Sigmoid colon (tissue), 7 donors: Measurements from ENCODE around the gene MAP2. TPM values are rescaled to one million over a fixed set of nuclear protein-coding genes. Genes with fewer than 3 reads are reported as not detected.

Experiments used
- DNase-seq: peaks from one replicate; pipeline ENCODE4 v3.0.0-alpha.2; 2019
- H3K27ac ChIP-seq, 4 donors: fragments of 200-600 bp; sonication (generic); one replicate each; pipeline ENCODE4 v1.5.1; 2016 to 2019; ENCODE audit warnings: mild to moderate bottlenecking in 1 of 4
- H3K27me3 ChIP-seq, 3 donors: fragments of 200-600 bp; sonication (generic); one replicate each; pipeline ENCODE4 v1.5.1; 2019; ENCODE audit warnings: mild to moderate bottlenecking in 1 of 3
- H3K36me3 ChIP-seq, 4 donors: fragments of 200-600 bp; sonication (generic); one replicate each; pipeline ENCODE4 v1.5.1; 2016 to 2019
- H3K4me1 ChIP-seq, 4 donors: fragments of 200-600 bp; sonication (generic); one replicate each; pipeline ENCODE4 v1.5.1; 2017 to 2019
- H3K4me3 ChIP-seq, 4 donors: fragments of 200-600 bp; sonication (generic); one replicate each; pipeline ENCODE4 v1.5.1; 2017 to 2019; ENCODE audit warnings: mild to moderate bottlenecking in 2 of 4, moderate library complexity in 1 of 4
- H3K9me3 ChIP-seq, 4 donors: fragments of 200-600 bp in 3 of 4; sonication (generic) in 3 of 4; one replicate each; pipeline versions ENCODE4 v1.5.1 to v1.6.1; 2013 to 2019
- CTCF ChIP-seq, 4 experiments: fragments of 450-650 bp in 3 of 4; fragments of 200-600 bp in 1 of 4; IDR thresholded peaks; one replicate each; pipeline ENCODE4 v1.5.1; 2016 to 2019; ENCODE audit warnings: antibody characterized with exemption in 4 of 4, mild to moderate bottlenecking in 3 of 4, moderate library complexity in 2 of 4
- EP300 ChIP-seq, 4 donors: sonication (generic); formaldehyde crosslinking; IDR thresholded peaks; one replicate each; pipeline ENCODE4 v1.6.1; 2017; ENCODE audit warnings: antibody characterized with exemption in 4 of 4
- POLR2A ChIP-seq, 2 donors: fragments of 450-650 bp; IDR thresholded peaks; one replicate each; pipeline ENCODE4 v1.6.1; 2016; ENCODE audit warnings: antibody characterized with exemption in 2 of 2, mild to moderate bottlenecking in 2 of 2, moderate library complexity in 2 of 2
- POLR2AphosphoS5 ChIP-seq, 4 donors: sonication (generic); formaldehyde crosslinking; IDR thresholded peaks; one replicate each; pipeline ENCODE4 v1.6.1; 2017; ENCODE audit warnings: antibody characterized with exemption in 4 of 4
- WGBS, 2 donors: extraction: QIAGEN DNeasy Blood & Tissue Kit; methylation state at CpG; one replicate each; pipeline ENCODE4 v1.1.7; 2013; 5-methylcytosine and 5-hydroxymethylcytosine counted together
- intact Hi-C: fragments of 100-400 bp; cut with DNase I; formaldehyde crosslinking; loops from one replicate; pipeline ENCODE4 v1.15.1; 2023
- polyA plus RNA-seq, 3 donors: library from polyadenylated mRNA; stranded (reverse); fragments of 200-250 nt; gene quantifications; one replicate each; pipeline ENCODE4 v1.2.3, GENCODE V29; 2013
- total RNA-seq, 4 donors: library from RNA; depleted of rRNA; stranded (reverse); fragments of >200 nt; gene quantifications; one replicate each; pipeline ENCODE4 v1.1.0, GENCODE V29; 2016
- donor health status: healthy with polysubstance abuse.
- donor health status: Bipolar disorder and iron deficiency.
- donor health status: healthy.

MAP2 gene
- total and polyA plus RNA-seq, 7 donors = 0.46 to 21.8 (median 8.4) TPM

DNA sequence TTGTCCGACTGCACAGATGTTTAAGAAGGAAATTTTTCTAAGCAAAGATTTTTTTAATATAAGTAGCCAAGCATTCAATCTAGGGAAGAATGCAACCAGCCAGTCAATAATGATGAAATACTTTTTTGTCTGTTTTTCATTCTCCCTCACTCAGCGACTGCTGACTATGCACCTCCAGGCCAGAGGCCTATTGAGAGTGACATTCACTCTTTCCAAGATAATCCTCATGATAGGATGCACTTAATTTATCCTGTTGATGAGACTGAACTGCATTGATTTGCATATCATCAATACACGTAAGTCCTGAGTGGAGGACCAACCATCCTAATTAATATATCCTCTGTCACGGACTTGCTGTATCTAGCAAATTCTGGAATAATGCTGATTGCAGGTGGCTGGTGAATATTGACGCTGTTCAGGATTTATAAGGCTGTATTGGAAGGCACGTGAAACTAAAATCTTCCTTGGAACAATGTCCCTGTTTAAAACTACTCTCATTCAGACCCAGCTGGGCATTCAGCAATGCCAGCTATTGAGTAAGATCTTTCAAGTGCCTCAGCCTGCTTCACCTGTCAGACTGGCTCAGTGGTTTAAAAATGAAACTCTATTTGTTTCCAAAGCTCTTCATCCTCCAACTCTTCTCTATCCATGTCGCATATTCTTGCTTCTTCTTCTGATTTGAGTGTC is 142.2 kb downstream of the MAP2 start:
- Histone ChIP-seq H3K27me3 (no peaks in the 10 kb centered on the region), H3K36me3 (no peaks in the 10 kb centered on the region), H3K9me3 (no peaks in the 10 kb centered on the region), H3K27ac (no peak overlapping the region), H3K4me1 (no peaks in the 10 kb centered on the region), H3K4me3 (no peak overlapping the region)
- TF ChIP-seq POLR2A (IDR thresholded peaks at IDR 0.05) (no peak), POLR2AphosphoS5 (IDR thresholded peaks at IDR 0.05) (no peak), CTCF (IDR thresholded peaks at IDR 0.05) (no peak), EP300 (IDR thresholded peaks at IDR 0.05) (no peak)
- no peak for DNase-seq
- WGBS, 2 donors = 77 to 86% methylated on average over 7 of the region's 7 CpGs
- intact Hi-C loops = no loop called here

DNA sequence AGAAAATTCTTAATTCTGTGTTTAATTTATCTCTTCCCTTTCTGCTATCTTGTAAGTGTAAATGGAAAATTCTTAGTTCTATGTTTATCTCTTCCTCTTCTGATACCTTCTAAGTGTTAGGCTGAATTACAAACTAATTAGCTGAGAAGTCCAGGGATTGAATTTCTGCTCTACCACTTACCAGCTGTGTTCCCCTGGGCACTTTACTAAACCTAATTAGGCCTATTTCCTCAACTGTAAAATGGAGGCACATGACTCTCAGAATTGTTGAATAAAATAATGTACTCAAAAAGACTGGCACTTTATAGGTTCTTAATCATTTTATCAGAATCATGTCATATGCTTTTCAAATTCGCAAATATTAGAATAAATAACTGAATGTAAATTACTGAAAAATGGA is 146.3 kb downstream of the MAP2 start:
- DNase-seq = no peak
- H3K4me3 ChIP-seq = no peak overlapping the region
- no peaks in the 10 kb centered on the region for H3K36me3 ChIP-seq
- H3K27me3 ChIP-seq = no peaks in the 10 kb centered on the region
- TF ChIP-seq POLR2A (IDR thresholded peaks at IDR 0.05) (no peak), EP300 (IDR thresholded peaks at IDR 0.05) (no peak)
- no peak overlapping the region for H3K27ac ChIP-seq
- H3K4me1 ChIP-seq = no peaks in the 10 kb centered on the region
- H3K9me3 ChIP-seq = no peaks in the 10 kb centered on the region
- WGBS, 2 donors = 89 to 95% methylated on average over 1 of the region's 1 CpG
- intact Hi-C loops = loop anchor here (10.0 kb wide), 1 partner anchor 235 kb away; no protein-coding TSS in a partner anchor

GRCh38 chr2:209574515-209574914 is 150.7 kb downstream of the MAP2 start:
- Histone ChIP-seq H3K4me1 (no peaks in the 10 kb centered on the region), H3K36me3 (no peaks in the 10 kb centered on the region), H3K27ac (no peak overlapping the region), H3K27me3 (no peaks in the 10 kb centered on the region), H3K9me3 (no peaks in the 10 kb centered on the region), H3K4me3 (no peak overlapping the region)
- WGBS, 2 donors = 80 to 97% methylated on average over 2 of the region's 2 CpGs
- intact Hi-C loops = loop anchor here (10.0 kb wide), 1 partner anchor 240 kb away; no protein-coding TSS in a partner anchor
- no peak for DNase-seq
- TF ChIP-seq POLR2A (IDR thresholded peaks at IDR 0.05) (no peak), CTCF (IDR thresholded peaks at IDR 0.05) (no peak), POLR2AphosphoS5 (IDR thresholded peaks at IDR 0.05) (no peak), EP300 (IDR thresholded peaks at IDR 0.05) (no peak)

DNA sequence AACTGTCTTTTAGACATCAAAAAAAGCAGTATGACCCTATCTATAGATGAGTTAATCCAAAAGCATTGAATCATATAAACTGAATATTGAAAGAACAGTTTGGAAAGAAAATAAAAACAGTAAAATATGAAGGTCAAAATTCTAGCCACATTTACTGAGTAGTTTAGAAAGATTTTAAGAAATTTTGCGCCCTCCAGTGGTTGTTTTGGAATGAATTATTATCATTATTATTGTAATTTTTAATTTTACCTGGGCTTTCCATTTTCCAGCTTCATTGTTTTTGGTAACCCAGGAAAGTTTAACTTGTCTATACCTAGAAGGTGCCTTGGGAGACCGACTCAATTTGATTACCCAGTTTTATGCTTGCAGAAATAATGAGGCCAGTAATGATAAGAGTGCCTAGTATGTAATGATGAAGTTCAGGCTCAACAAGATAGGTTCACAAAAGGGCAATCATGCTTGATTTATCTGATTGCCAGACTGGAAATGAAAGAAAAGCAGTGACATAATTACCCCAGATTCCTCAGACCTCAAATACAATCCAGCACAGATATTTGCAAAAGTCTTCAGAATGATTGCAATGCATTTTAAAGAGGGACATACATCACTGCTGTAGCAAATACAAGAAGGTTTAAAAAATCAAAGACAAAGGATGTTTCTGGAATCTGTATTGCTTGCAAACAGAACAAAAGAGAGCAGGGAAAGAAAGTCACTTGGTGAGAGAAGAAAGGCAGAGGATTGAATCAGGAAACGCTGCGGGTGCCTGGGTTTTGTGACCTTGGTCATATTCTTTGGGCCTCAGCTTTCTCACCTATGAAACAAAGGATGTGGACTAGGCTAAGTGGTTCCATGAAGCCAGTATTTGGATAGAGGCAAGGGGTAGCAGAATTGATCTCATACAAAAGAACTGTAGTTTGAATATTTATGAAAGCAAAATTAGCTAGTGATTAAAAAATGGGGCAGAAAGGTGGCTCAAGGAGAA is 153.8 kb downstream of the MAP2 start:
- no peak overlapping the region for H3K4me3 ChIP-seq
- DNase-seq = no peak
- no peaks in the 10 kb centered on the region for H3K27me3 ChIP-seq
- WGBS, 2 donors = 63 to 66% methylated on average over 4 of the region's 4 CpGs
- intact Hi-C loops = loop anchor here (10.0 kb wide), 1 partner anchor 243 kb away; no protein-coding TSS in a partner anchor
- H3K9me3 ChIP-seq = no peaks in the 10 kb centered on the region
- TF ChIP-seq CTCF (IDR thresholded peaks at IDR 0.05) (peak in 1 of 4 experiments; percentile 31), EP300 (IDR thresholded peaks at IDR 0.05) (no peak)
- no peak overlapping the region for H3K27ac ChIP-seq
- H3K36me3 ChIP-seq = no peaks in the 10 kb centered on the region
- H3K4me1 ChIP-seq = no peaks in the 10 kb centered on the region

- intact Hi-C loops = loop anchor here (10.0 kb wide), 1 partner anchor 244 kb away; no protein-coding TSS in a partner anchor
- TF ChIP-seq POLR2AphosphoS5 (IDR thresholded peaks at IDR 0.05) = no peak
- no peak for TF ChIP-seq EP300 (IDR thresholded peaks at IDR 0.05)
- TF ChIP-seq CTCF (IDR thresholded peaks at IDR 0.05) = no peak
- TF ChIP-seq POLR2A (IDR thresholded peaks at IDR 0.05) = no peak
- no peak for DNase-seq
- Histone ChIP-seq H3K4me3 (no peak overlapping the region), H3K27me3 (no peaks in the 10 kb centered on the region), H3K36me3 (no peaks in the 10 kb centered on the region), H3K27ac (no peak overlapping the region), H3K4me1 (no peaks in the 10 kb centered on the region), H3K9me3 (no peaks in the 10 kb centered on the region)
- WGBS, 2 donors = 59 to 72% methylated on average over 3 of the region's 3 CpGs
Observed at GRCh38 chr2:209578394-209579001, 154.7 kb downstream of the MAP2 start.
